Measurements from ENCODE around the gene RNF207. TPM values are rescaled to one million over a fixed set of nuclear protein-coding genes. Genes with fewer than 3 reads are reported as not detected.
A peak's percentile ranks its signal among the peaks of the same experiment; 100 is the strongest.

Gene RNF207
- total RNA-seq, 2 donors from 2014 or later = 28.9 to 53.0 TPM

DNA sequence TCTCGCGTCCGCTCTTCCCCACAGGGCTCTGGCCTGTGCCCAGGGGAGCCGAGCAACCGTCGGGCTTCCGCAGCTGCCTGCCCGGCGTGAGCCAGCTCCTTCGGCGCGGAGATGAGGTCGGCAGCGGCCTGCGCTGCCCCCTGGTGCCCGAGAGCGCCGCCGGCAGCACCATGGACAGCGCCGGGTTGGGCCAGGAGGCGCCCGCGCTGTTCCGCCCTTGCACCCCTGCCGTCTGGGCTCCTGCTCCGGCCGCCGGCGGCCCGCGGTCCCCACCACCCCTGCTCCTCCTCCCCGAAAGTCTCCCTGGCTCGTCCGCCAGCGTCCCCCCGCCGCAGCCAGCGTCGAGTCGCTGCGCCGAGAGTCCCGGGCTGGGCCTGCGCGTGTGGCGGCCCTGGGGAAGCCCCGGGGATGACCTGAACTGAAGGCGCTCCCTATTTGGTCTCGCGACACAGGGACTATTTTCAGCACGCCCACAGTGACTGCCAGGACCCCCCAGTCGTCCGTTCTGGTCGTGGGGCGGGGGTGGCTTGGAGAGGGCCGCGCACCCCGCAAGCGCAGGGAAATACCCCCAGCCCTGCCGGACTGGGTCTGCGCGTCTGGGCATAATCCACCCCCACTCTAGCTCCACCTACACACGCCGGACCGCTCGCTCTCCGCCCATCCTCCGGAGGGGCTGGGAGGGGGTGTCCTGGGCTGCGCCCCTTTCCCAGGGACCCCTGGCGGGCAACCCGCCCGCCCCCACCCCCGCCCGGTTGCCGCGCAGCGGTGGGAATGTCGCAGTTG is 39.4 kb downstream of the RNF207 start:
- H3K36me3 ChIP-seq = no peaks in the 10 kb centered on the region
- no peak overlapping the region for H3K27ac ChIP-seq
- no peak overlapping the region for H3K4me3 ChIP-seq
- no peak for DNase-seq (ENCODE audit: low spot score)
- TF ChIP-seq CTCF (IDR thresholded peaks at IDR 0.05) = peak; percentile 83 to 92
- H3K4me1 ChIP-seq = peaks cover 0 to 39% of the 10 kb centered on the region in 2 donors
- H3K9me3 ChIP-seq = no peaks in the 10 kb centered on the region
- H3K27me3 ChIP-seq = peaks cover 28 to 49% of the 10 kb centered on the region in 2 donors

DNA sequence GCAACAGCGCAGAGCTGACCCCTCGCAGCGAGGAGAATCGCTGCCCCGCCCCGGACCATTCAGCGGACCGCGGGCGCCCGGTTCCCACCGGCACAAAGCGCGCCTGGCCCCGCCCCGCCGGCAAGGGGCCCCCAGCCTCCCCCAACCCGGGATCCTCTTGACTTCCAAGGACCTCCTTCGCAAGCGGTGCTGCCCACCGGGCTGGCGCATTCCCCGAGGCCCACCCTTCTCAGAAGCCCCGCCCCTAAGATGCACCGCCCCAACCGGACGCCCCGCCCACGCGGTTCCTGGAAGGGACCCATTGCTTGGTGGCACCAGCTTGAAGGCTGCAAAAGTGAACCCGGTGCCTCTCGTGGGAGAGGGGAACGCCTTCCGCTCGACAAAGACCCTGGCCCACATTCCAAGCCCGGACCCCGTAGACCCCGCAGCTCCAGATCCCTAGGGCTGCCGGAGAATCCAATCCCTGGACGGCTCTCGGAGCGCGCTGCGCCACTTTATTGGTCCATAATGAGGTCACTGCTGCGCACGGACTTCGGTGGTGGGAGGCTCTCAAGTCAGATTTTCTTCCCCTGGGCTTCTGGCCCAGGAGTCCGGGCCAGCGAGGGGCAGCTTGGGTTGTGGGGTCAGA is 40.1 kb downstream of the RNF207 start:
- no peak for TF ChIP-seq CTCF (IDR thresholded peaks at IDR 0.05)
- Histone ChIP-seq H3K4me1 (peaks cover 0 to 39% of the 10 kb centered on the region in 2 donors), H3K27me3 (peaks cover 28 to 48% of the 10 kb centered on the region in 2 donors), H3K27ac (no peak overlapping the region), H3K4me3 (no peak overlapping the region), H3K36me3 (no peaks in the 10 kb centered on the region), H3K9me3 (no peaks in the 10 kb centered on the region)
- no peak for DNase-seq (ENCODE audit: low spot score)

GRCh38 chr1:6246497-6247467 is 40.9 kb downstream of the RNF207 start:
- Histone ChIP-seq H3K4me1 (peaks cover 0 to 35% of the 10 kb centered on the region in 2 donors), H3K27me3 (peaks cover 22 to 40% of the 10 kb centered on the region in 2 donors), H3K36me3 (no peaks in the 10 kb centered on the region), H3K9me3 (no peaks in the 10 kb centered on the region), H3K27ac (no peak overlapping the region), H3K4me3 (no peak overlapping the region)
- TF ChIP-seq CTCF (IDR thresholded peaks at IDR 0.05) = peak; percentile 93 to 99
- DNase-seq (ENCODE audit: low spot score) = peak; percentile 80

GRCh38 chr1:6247651-6248050 is 41.7 kb downstream of the RNF207 start:
- Histone ChIP-seq H3K4me1 (peaks cover 0 to 26% of the 10 kb centered on the region in 2 donors), H3K9me3 (no peaks in the 10 kb centered on the region), H3K4me3 (no peak overlapping the region), H3K27me3 (peaks cover 18 to 32% of the 10 kb centered on the region in 2 donors), H3K27ac (no peak overlapping the region), H3K36me3 (no peaks in the 10 kb centered on the region)
- TF ChIP-seq CTCF (IDR thresholded peaks at IDR 0.05) = no peak
- no peak for DNase-seq (ENCODE audit: low spot score)

- DNase-seq (ENCODE audit: low spot score) = no peak
- Histone ChIP-seq H3K4me1 (peaks cover 0 to 26% of the 10 kb centered on the region in 2 donors), H3K9me3 (no peaks in the 10 kb centered on the region), H3K27ac (no peak overlapping the region), H3K4me3 (no peak overlapping the region), H3K36me3 (no peaks in the 10 kb centered on the region), H3K27me3 (peaks cover 11 to 26% of the 10 kb centered on the region in 2 donors)
- no peak for TF ChIP-seq CTCF (IDR thresholded peaks at IDR 0.05)
Measured at GRCh38 chr1:6248161-6248776, 42.4 kb downstream of the RNF207 start.
